NCI-H2029 (cell line): Measurements from ENCODE around the gene COL28A1.
"Not testable (repeated sequence)": the region's sequence is repeated elsewhere in the genome, so short reads cannot be mapped to it uniquely, and the experiment has no call there.

Source experiments
- DNase-seq: peaks from one replicate; lab custom pipeline; 2025; lab: John Stamatoyannopoulos, UW

The COL28A1 gene

GRCh38 chr7:7561591-7561990 lies 25.9 kb upstream of the COL28A1 start:
- DNase-seq, result not testable (repeated sequence)

- no peak for DNase-seq
These were observed 21.6 kb upstream of the COL28A1 start for GRCh38 chr7:7557252-7557651.

GRCh38 chr7:7556852-7557251 lies 21.2 kb upstream of the COL28A1 start:
- DNase-seq, result no peak

- peak; percentile 38 for DNase-seq
These were observed 19.2 kb upstream of the COL28A1 start for GRCh38 chr7:7554649-7555575.

GRCh38 chr7:7554021-7554432 lies 18.4 kb upstream of the COL28A1 start:
- DNase-seq, result no peak

GRCh38 chr7:7553386-7553785 lies 17.7 kb upstream of the COL28A1 start:
- DNase-seq, result no peak

GRCh38 chr7:7552199-7552598 lies 16.5 kb upstream of the COL28A1 start:
- DNase-seq, result no peak

GRCh38 chr7:7550663-7551062 lies 15.0 kb upstream of the COL28A1 start:
- DNase-seq, result no peak

- no peak for DNase-seq
These were observed 12.7 kb upstream of the COL28A1 start for GRCh38 chr7:7548407-7548806.

GRCh38 chr7:7542251-7542835 lies 6.7 kb upstream of the COL28A1 start:
- no peak for DNase-seq

- no peak for DNase-seq
These were observed 4.0 kb upstream of the COL28A1 start for GRCh38 chr7:7539711-7540110.

- DNase-seq, result no peak
These were observed 3.5 kb upstream of the COL28A1 start for GRCh38 chr7:7539152-7539551.

- no peak for DNase-seq
These were observed 2.0 kb upstream of the COL28A1 start for GRCh38 chr7:7537711-7538110.

GRCh38 chr7:7536396-7537019 lies 835 bp upstream of the COL28A1 start:
- DNase-seq, result peak; percentile 81

- no peak for DNase-seq
These were observed 1.7 kb downstream of the COL28A1 start for GRCh38 chr7:7533831-7534430.

GRCh38 chr7:7529328-7529727 lies 6.3 kb downstream of the COL28A1 start:
- DNase-seq, result peak; percentile 94

GRCh38 chr7:7527047-7527446 lies 8.6 kb downstream of the COL28A1 start:
- DNase-seq, result no peak

GRCh38 chr7:7526006-7526405 lies 9.7 kb downstream of the COL28A1 start:
- no peak for DNase-seq

- DNase-seq, result no peak
These were observed 11.6 kb downstream of the COL28A1 start for GRCh38 chr7:7524121-7524520.

GRCh38 chr7:7522421-7522820 lies 13.3 kb downstream of the COL28A1 start:
- DNase-seq, result no peak

- no peak for DNase-seq
These were observed 14.4 kb downstream of the COL28A1 start for GRCh38 chr7:7521259-7521658.

GRCh38 chr7:7519528-7519927 lies 16.1 kb downstream of the COL28A1 start:
- no peak for DNase-seq

GRCh38 chr7:7519056-7519455 lies 16.6 kb downstream of the COL28A1 start:
- DNase-seq, result no peak
